Measurements from ENCODE around the gene CT47A1.
"Not testable (repeated sequence)": the region's sequence is repeated elsewhere in the genome, so short reads cannot be mapped to it uniquely, and the experiment has no call there.

Gene CT47A1

DNA sequence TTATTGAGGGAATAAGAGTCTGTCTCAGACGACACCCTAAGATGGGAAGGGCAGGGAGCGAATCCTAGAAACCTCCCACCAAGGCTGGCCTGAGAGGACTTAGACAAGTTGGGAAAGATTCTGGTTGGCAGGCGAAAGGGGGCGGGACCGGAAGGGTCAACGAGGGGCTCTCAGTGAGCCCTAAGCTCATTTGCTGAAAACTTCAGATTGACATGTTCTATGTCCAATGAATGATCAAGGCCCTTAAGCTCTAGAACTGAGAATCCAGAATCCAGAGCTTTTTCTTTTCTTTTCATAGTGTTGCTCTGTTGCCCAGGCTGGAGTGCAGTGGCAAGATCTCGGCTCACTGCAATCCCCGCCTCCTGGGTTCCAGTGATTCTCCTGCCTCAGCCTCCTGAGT lies at the start of gene CT47A1:
CT47A1 (minus strand) TSS at position 101 of the 400 bp plus-strand sequence. CDS start 231 bp downstream, outside the sequence.
- H3K9ac ChIP-seq (ENCODE audit: low read length); H3K27ac ChIP-seq (ENCODE audit: low read length); H3K79me2 ChIP-seq (ENCODE audit: low read length); H3K4me2 ChIP-seq (ENCODE audit: low read length); H4K20me1 ChIP-seq (ENCODE audit: insufficient read depth, low read length); H3K36me3 ChIP-seq (replicated peaks; ENCODE audit: low read depth, low read length); H3K27me3 ChIP-seq (ENCODE audit: low read depth, low read length); H3K4me1 ChIP-seq (ENCODE audit: low read length); H2AFZ ChIP-seq (ENCODE audit: low read depth, low read length); H3K9me3 ChIP-seq (ENCODE audit: insufficient read depth, low read length); H3K4me3 ChIP-seq (ENCODE audit: low read length): not testable (repeated sequence)

DNA sequence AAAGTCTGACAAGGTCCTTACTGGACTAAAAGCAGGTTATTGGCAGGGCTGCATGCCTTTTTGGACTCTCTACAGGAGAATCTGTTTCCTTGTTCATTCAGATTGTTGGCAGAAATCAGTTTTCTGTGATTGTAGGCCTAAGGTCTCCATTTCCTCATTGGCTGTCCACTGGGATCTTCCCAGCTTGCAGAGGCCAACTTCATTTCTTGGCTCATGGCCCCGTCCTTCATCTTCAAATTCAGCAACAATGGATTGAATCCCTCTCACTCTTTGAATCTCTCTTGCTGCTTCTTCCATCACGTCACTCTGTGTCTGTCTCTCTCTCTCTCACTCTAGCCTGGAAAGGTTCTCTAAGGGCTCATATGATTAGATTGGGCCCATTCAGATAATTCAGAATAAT lies 47.0 kb upstream of the CT47A1 start:
- Histone ChIP-seq H3K9me3 (ENCODE audit: insufficient read depth, low read length) (no peaks in the 10 kb centered on the region), H2AFZ (ENCODE audit: low read depth, low read length) (no peak overlapping the region), H3K4me3 (ENCODE audit: low read length) (no peak overlapping the region), H3K79me2 (ENCODE audit: low read length) (no peaks in the 10 kb centered on the region), H3K9ac (ENCODE audit: low read length) (no peak overlapping the region), H3K4me1 (ENCODE audit: low read length) (no peaks in the 10 kb centered on the region), H3K36me3 (replicated peaks; ENCODE audit: low read depth, low read length) (no peaks in the 10 kb centered on the region), H3K27ac (ENCODE audit: low read length) (no peak overlapping the region), H3K27me3 (ENCODE audit: low read depth, low read length) (no peaks in the 10 kb centered on the region), H4K20me1 (ENCODE audit: insufficient read depth, low read length) (no peaks in the 10 kb centered on the region), H3K4me2 (ENCODE audit: low read length) (no peak overlapping the region)
- TF ChIP-seq EZH2phosphoT487 (IDR thresholded peaks at IDR 0.05; ENCODE audit: low read depth), result no peak
- TF ChIP-seq, protein P1, sequence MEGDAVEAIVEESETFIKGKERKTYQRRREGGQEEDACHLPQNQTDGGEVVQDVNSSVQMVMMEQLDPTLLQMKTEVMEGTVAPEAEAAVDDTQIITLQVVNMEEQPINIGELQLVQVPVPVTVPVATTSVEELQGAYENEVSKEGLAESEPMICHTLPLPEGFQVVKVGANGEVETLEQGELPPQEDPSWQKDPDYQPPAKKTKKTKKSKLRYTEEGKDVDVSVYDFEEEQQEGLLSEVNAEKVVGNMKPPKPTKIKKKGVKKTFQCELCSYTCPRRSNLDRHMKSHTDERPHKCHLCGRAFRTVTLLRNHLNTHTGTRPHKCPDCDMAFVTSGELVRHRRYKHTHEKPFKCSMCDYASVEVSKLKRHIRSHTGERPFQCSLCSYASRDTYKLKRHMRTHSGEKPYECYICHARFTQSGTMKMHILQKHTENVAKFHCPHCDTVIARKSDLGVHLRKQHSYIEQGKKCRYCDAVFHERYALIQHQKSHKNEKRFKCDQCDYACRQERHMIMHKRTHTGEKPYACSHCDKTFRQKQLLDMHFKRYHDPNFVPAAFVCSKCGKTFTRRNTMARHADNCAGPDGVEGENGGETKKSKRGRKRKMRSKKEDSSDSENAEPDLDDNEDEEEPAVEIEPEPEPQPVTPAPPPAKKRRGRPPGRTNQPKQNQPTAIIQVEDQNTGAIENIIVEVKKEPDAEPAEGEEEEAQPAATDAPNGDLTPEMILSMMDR (IDR thresholded peaks at IDR 0.05; ENCODE audit: low read depth, low read length), result no peak

DNA sequence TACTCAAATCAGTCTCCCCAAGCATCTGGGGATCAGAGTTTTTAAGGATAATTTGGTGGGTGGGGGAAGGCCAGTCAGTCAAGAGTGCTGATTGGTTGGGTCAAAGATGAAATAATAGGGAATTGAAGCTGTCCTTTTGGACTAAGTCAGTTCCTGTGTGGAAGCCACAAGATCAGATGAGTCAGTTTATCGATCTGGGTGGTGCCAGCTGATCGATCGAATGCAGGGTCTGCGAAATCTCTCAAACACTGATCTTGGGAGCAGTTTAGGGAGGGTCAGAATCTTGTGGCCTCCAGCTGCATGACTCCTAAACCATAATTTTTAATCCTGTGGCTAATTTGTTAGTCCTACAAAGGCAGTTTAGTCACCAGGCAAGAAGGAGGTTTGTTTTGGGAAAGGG lies 44.5 kb upstream of the CT47A1 start:
- H3K27me3 ChIP-seq (ENCODE audit: low read depth, low read length), result no peaks in the 10 kb centered on the region
- no peaks in the 10 kb centered on the region for H3K9me3 ChIP-seq (ENCODE audit: insufficient read depth, low read length)
- TF ChIP-seq, protein P1 (IDR thresholded peaks at IDR 0.05; ENCODE audit: low read depth, low read length), result no peak
- no peak for TF ChIP-seq EZH2phosphoT487 (IDR thresholded peaks at IDR 0.05; ENCODE audit: low read depth)

DNA sequence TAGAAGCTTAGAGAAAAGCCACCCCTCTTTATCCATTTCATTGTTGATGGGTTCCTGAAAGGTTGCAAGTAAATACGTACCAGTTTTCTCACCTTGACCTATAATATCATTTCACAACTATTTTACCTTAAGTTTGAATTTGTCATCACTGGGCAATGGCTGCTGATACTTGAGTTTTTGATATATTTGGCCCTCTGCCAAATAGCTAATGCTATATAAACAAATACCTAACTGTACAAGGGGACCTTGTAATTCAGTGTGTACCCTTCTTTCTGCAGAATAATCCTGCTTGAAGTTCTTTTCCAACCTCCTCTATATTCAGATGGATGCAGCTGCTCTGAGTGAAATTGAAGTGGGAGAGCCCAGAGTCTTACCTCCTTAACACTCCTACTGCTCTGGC lies 42.9 kb upstream of the CT47A1 start:
- Histone ChIP-seq H3K36me3 (replicated peaks; ENCODE audit: low read depth, low read length) (no peaks in the 10 kb centered on the region), H4K20me1 (ENCODE audit: insufficient read depth, low read length) (no peaks in the 10 kb centered on the region), H3K9ac (ENCODE audit: low read length) (no peak overlapping the region), H3K4me3 (ENCODE audit: low read length) (no peak overlapping the region), H3K4me1 (ENCODE audit: low read length) (no peaks in the 10 kb centered on the region), H3K79me2 (ENCODE audit: low read length) (no peaks in the 10 kb centered on the region), H3K4me2 (ENCODE audit: low read length) (no peak overlapping the region), H3K27me3 (ENCODE audit: low read depth, low read length) (no peaks in the 10 kb centered on the region), H3K9me3 (ENCODE audit: insufficient read depth, low read length) (no peaks in the 10 kb centered on the region), H3K27ac (ENCODE audit: low read length) (no peak overlapping the region), H2AFZ (ENCODE audit: low read depth, low read length) (no peak overlapping the region)
- TF ChIP-seq EZH2phosphoT487 (IDR thresholded peaks at IDR 0.05; ENCODE audit: low read depth), result no peak
- TF ChIP-seq, protein P1 (IDR thresholded peaks at IDR 0.05; ENCODE audit: low read depth, low read length), result no peak

More for the DNA sequence above, 44.5 kb upstream of the CT47A1 start:
- no peak overlapping the region for H3K4me2 ChIP-seq (ENCODE audit: low read length)
- no peak overlapping the region for H3K27ac ChIP-seq (ENCODE audit: low read length)
- H3K4me3 ChIP-seq (ENCODE audit: low read length), result no peak overlapping the region
- no peaks in the 10 kb centered on the region for H3K4me1 ChIP-seq (ENCODE audit: low read length)
- H3K36me3 ChIP-seq (replicated peaks; ENCODE audit: low read depth, low read length), result no peaks in the 10 kb centered on the region
- no peak overlapping the region for H2AFZ ChIP-seq (ENCODE audit: low read depth, low read length)
- no peaks in the 10 kb centered on the region for H4K20me1 ChIP-seq (ENCODE audit: insufficient read depth, low read length)
- no peak overlapping the region for H3K9ac ChIP-seq (ENCODE audit: low read length)
- no peaks in the 10 kb centered on the region for H3K79me2 ChIP-seq (ENCODE audit: low read length)

DNA sequence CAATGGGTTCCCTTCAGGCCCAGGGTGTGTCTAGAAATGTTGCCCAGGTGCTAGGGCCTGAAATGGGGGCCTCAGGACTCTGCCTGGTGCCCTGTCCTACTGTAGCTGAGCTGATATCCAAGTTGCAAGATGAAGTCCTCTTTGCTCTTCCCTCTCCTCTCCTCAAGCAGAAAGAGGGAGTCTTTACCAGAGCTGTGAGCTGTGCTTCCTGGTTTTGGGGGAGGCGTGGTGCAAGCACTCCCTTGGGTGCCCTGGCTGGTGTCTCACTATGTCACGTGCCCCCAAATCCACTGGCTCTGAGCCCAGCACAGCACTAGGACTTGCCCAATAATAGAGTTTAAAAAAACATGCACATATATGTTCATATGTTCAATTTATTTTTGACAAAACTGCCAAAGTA lies 29.3 kb upstream of the CT47A1 start:
- Histone ChIP-seq H3K27ac (ENCODE audit: low read length) (no peak overlapping the region), H2AFZ (ENCODE audit: low read depth, low read length) (no peak overlapping the region), H3K4me2 (ENCODE audit: low read length) (no peak overlapping the region), H4K20me1 (ENCODE audit: insufficient read depth, low read length) (no peaks in the 10 kb centered on the region), H3K9me3 (ENCODE audit: insufficient read depth, low read length) (no peaks in the 10 kb centered on the region), H3K4me3 (ENCODE audit: low read length) (no peak overlapping the region), H3K27me3 (ENCODE audit: low read depth, low read length) (no peaks in the 10 kb centered on the region), H3K79me2 (ENCODE audit: low read length) (no peaks in the 10 kb centered on the region), H3K36me3 (replicated peaks; ENCODE audit: low read depth, low read length) (no peaks in the 10 kb centered on the region), H3K4me1 (ENCODE audit: low read length) (no peaks in the 10 kb centered on the region), H3K9ac (ENCODE audit: low read length) (no peak overlapping the region)
- TF ChIP-seq, protein P1 (IDR thresholded peaks at IDR 0.05; ENCODE audit: low read depth, low read length), result no peak
- TF ChIP-seq EZH2phosphoT487 (IDR thresholded peaks at IDR 0.05; ENCODE audit: low read depth), result no peak

Measured in OCI-LY3 (cell line).